NK-92 (cell line): ENCODE results near the gene ARPC5.

Experiments used
- DNase-seq: peaks from one replicate; lab custom pipeline; 2025; ENCODE audit not compliant: unreplicated experiment; lab: John Stamatoyannopoulos, UW

ARPC5 gene

GRCh38 chr1:183612407-183612806, 23.2 kb downstream of the ARPC5 start:
- no peak for DNase-seq

DNA sequence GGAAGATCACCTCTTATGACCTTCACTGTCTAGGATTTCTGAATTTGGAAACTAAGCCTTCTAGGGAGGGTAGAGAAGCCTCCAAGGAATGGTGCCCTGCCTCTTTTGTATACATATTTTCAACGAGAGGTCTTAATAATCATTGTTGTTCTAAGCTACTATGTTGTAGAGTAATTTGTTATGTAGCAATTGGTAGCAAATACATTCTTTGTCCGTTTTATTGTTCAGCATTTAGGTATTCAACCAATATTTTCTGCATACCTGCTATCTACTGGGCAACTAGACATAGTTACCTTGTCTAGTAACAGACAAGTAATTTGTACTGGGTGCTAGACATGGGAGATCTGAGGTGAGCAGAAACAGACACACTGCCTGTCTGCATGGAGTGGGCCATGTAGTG, 24.6 kb downstream of the ARPC5 start:
- DNase-seq = no peak

GRCh38 chr1:183609759-183610452, 25.7 kb downstream of the ARPC5 start:
- no peak for DNase-seq

DNA sequence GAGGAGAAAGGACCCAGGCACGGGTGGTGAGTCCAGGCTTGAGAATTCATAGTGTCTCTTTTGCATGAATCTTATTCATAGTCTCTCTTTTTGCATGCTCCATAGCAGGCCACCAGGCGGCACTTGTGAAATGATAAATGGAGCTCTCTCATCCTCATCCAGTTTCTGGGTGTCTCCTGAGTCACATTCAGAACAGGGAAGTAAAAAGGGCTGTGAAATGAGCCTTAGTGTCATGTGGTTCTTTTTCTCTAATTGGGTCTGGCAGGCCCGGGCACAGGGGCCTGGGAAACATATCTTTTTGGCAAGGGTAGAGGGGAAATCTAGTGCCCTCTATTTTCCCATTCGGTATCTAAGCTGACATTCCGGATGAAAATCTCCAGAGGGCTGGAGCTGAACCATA, 26.3 kb downstream of the ARPC5 start:
- no peak for DNase-seq

DNA sequence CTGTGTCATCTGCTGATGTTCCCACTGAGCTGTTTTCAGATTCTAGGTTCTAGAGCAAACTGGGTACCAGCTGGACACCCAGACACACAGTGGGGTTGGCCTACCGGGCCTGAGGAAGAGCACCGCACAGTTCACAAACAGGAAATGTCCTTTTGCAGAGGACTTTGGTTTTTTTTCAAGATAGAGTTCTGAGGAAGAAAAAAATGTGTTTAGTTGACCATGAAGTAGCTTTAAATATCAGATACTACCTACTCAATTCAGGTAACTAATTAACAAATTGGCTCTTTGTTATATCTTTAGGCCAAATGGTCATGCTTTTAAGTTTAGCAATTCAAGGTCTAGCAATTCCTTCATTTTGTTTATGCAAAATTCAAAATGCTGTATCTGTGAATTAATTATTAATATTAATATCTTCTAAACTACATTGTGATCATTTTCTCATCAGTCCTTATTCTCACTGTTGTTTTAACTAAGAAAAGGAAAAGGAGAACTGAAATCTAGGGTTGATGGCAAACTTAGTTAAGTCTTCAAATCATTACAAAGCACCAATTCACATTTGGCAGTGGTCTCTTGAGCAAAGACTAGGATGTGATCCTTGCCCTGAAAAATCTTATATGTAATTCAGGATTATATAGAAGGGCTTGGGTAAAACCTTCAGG, 28.1 kb downstream of the ARPC5 start:
- DNase-seq = no peak

- no peak for DNase-seq
These were observed 29.7 kb downstream of the ARPC5 start for GRCh38 chr1:183605904-183606303.

DNA sequence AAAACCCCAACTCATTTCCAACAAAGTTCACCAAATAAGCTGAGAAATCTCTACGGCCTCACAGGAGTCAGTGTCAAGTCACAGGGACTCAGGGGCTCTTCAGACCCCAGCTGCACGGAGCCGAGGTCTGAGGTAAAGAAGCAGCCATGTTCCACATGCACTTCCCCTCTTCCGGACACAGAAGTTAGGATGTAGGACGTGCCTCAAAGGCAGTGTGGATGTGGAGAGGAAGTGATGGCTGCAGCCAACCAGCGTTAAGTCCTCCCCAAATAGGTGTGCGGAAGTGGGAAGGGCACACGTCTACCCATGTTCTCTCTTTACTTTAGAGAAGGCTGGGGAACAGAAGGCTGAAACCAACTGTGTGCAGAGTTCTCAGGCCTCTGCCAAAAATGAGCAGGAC, 30.8 kb downstream of the ARPC5 start:
- DNase-seq = no peak

DNA sequence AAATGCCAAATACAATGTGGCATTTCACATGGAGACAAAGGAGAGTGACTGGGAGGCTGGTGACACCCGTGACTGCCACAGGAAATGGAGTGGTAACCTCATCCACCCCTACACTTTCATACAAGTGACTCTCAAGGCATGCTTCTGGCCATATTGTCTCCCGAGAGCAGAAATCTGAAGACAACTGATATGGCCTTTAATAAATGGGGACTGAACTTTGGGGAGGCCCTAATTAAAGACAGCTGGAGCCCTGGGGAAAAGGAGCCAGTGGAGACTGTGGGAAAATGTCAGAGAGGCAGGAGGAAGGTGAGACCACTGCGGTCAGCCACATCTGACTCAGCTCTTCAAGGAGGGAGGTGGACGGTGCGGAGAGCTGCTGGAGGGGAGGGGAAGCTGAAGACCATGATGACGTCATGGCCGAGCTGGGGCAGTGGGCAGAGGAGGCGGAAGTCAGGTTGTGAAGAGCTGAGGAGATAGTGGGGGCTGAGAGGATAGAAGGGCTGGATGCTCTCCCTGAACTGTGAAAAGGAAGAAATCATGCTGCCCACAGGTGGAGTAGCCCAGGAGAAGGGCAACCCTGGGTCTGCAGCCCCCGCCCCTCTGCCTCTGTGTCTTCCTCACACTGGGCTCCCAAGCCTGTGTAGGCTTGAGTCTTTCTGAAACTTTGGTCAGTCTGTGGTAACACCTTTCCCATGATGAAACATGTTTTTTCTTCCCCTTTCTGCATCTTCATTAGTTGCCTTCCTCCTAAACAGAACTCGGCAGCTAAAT, 31.4 kb downstream of the ARPC5 start:
- no peak for DNase-seq

DNA sequence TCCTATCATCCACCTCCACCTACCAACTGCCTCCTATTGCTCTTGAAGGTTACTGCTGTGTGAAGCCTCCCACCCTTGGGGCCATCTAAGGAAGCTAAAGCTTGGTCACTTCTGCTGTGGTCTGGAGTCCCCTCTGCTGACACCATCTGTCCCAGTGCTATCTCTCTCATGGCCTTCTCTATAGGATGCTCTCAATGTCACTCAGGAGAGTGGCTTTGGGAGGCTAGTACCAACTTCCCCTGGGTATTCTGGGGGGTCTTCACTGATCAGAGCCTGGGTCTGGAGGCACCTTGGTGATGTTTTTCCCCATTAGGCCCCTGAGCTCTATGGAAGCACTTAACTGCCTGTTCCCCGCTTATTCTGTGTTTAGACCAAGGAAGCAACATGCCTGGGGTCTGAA, 33.1 kb downstream of the ARPC5 start:
- no peak for DNase-seq

- no peak for DNase-seq
These were observed 34.9 kb downstream of the ARPC5 start for GRCh38 chr1:183600634-183601033.

DNA sequence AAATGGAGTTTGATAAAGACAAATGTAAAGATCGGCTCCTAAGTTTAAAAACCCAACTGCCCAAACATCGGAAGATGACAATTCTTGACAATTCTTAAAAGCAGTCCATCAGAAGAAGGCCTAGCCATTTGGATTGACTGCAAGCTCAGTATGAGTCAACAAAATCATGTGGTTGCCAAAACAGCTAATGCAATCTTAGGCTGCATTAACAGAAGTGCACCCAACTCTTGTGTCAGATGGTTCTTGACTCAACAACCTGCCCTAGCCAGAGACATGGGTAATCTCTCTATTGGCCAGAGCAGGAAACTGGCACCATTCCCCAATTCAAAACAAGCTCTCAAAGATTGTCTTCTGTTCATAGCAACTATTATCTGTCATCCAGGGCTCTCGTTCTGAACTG, 35.4 kb downstream of the ARPC5 start:
- no peak for DNase-seq

- no peak for DNase-seq
These were observed 37.2 kb downstream of the ARPC5 start for GRCh38 chr1:183598386-183598785.

DNA sequence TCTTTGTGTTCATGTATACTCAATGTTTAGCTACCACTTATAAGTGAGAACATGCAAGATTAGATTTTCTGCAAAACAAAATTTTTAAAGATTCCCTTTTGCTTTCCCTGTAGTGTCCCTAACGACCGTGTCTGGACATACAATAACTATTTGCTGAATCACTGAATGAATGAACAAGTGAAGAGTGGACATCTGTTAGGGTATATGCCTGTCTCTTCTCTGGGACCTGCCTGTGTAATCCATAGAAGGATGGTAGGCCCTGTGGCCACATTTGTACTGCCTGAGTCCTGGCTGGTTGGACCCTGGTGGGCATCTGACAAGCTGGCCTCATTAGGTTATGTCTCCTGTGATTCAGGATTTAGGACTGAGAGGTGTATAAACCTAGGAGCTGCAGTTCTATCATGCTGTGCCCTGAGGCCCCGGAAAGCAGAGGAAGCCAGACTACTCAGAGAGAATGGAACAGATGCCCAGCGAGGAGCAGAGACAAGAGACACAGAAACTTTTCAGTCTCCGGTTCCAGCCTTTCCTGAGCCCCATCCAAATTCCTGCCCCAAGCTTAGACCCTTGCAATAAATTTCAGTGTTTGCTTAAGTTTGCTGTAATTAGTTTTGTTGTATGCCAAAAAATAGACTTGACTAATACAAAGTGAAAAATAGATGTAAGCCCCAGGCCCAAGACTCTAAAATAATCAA, 37.8 kb downstream of the ARPC5 start:
- DNase-seq = no peak

DNA sequence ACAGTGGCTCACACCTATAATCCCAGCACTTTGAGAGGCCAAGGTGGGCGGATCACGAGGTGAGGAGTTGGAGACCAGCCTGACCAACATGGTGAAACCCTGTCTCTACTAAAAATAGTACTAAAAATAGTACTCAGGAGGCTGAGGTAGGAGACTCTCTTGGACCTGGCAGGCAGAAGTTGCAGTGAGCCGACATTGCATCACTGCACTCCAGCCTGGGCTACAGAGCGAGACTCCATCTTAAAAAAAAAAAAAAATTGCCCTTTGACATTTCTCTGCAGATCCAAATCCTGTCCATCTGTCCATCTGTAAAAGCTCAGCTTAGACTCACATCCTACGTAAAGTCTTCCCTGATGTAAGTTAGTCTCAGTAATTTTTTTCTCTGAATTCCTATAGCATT, 39.1 kb downstream of the ARPC5 start:
- DNase-seq = no peak

- DNase-seq = no peak
These were observed 40.0 kb downstream of the ARPC5 start for GRCh38 chr1:183595537-183595936.

DNA sequence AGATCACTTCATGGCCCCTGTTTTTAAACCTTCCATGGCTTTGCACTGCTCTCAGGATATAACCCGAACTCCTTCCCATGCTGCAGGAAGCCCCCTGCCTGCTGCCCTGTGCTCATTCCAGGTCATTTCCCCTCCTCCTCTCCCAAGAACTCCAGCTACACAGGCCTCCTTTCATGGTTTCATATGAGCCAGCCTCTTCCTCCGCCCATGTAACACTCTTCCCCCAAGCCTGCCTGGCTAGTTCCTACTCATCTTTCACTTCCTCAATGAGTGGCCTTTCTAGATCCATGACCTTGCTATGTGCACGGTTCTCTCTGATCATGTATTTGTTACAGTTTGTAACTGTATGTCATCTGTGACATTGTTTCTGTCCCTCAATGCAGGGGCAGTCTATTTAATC, 42.2 kb downstream of the ARPC5 start:
- no peak for DNase-seq

- DNase-seq = no peak
These were observed 42.9 kb downstream of the ARPC5 start for GRCh38 chr1:183592733-183593132.

DNA sequence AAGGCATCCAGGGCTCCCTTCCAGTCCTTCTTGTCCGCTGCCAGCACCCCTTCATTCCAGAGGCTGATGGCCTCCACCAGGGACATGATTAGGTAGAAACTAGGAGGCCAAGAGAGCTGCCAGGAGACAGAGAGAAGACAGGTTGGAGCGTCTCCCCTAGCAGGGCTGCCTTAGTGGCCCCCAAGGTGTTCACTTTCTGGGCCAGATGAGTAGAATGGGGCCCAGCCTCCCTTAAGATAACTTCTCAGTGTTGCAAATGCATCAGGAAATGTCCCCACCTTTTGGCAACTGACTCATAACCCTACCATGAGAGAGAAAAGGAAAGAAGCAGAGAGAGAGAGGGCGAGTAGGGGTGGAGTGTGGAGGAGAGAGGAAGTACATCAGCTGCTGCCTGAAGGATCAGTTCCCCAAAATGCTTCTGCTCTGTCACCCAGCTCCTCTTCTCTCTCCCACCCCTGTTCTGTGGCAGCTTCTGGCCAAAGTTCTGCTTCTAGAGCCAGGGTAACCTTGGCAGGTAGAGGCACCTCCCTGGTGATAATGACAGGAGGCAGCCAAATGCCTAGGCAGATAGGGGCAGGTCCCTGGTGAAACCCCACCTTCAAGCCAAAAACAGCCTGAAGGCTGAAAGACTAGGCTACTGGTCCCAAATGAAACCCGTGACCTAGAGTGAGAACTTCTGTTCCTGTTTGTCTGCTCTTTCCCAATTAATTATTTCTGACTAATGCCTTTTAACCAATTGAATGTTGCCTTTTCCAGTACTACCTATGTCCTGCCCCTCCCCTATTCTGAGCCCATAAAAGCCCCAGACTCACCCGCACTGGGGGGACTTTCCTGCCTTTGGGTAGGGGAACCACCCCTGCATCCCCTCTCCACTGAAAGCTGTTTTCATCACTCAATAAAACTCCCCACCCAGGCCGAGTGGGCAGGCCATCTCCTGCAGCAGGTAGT, 45.1 kb downstream of the ARPC5 start, which contains the start of gene NCF2:
TSS of gene NCF2 (minus strand) at position 216 of the 948 bp plus-strand sequence. CDS start at position 86, 130 bp downstream.
- no peak for DNase-seq

- no peak for DNase-seq
These were observed 45.7 kb downstream of the ARPC5 start for GRCh38 chr1:183589874-183590243.

- no peak for DNase-seq
These were observed 46.2 kb downstream of the ARPC5 start for GRCh38 chr1:183589384-183589783.
